ENCODE measurements around the gene KCNAB2. TPM values are rescaled to one million over a fixed set of nuclear protein-coding genes. Genes with fewer than 3 reads are reported as not detected.

Gene KCNAB2
- polyA plus RNA-seq, 3 donors, result 11.5 to 178 (median 22.7) TPM

GRCh38 chr1:6088956-6089355 lies 43.3 kb downstream of the KCNAB2 start:
- Mint-ChIP-seq H3K27ac (no peak overlapping the region), H3K36me3 (peaks cover 71 to 93% of the 10 kb centered on the region in 2 donors), H3K27me3 (ENCODE audit: low read depth in 3 of 3) (no peaks in the 10 kb centered on the region), H3K4me1 (no peaks in the 10 kb centered on the region), H3K9me3 (peaks cover 0 to 1% (median 0%) of the 10 kb centered on the region in 7 donors), H3K4me3 (no peak overlapping the region)
- H3K79me2 ChIP-seq (ENCODE audit: insufficient read depth, low read length), result no peaks in the 10 kb centered on the region
- no peak overlapping the region for H3K9ac ChIP-seq (ENCODE audit: insufficient read depth, low read length, poor library complexity, severe bottlenecking)
- TF ChIP-seq CTCF (IDR thresholded peaks at IDR 0.05), result no peak
- no peak overlapping the region for H3K4me3 ChIP-seq (replicated peaks in 1 of 3; ENCODE audit: low read depth in 2 of 3, low read length in 3 of 3)
- no peak overlapping the region for H2AFZ ChIP-seq (ENCODE audit: insufficient read depth, low read depth, low read length, poor library complexity, severe bottlenecking)
- intact Hi-C loops (cut with micrococcal nuclease), result no loop called here
- H4K20me1 ChIP-seq (ENCODE audit: insufficient read depth, low read length), result peaks cover 70% of the 10 kb centered on the region
- no peaks in the 10 kb centered on the region for H3K9me3 ChIP-seq (replicated peaks in 1 of 2; ENCODE audit: control insufficient read depth in 1 of 2, insufficient read depth in 1 of 2, low read length in 2 of 2)
- H3K4me2 ChIP-seq (replicated peaks; ENCODE audit: extremely low read depth, low read length, poor library complexity, severe bottlenecking), result no peak overlapping the region
- H3K27me3 ChIP-seq (ENCODE audit: control insufficient read depth in 2 of 2, insufficient read depth in 2 of 2, low read length in 2 of 2), result no peaks in the 10 kb centered on the region
- peaks cover 74 to 92% of the 10 kb centered on the region in 2 donors for H3K36me3 ChIP-seq (replicated peaks in 1 of 2; ENCODE audit: control insufficient read depth in 1 of 2, insufficient read depth in 2 of 2, low read length in 2 of 2)
- no peak overlapping the region for H3K27ac ChIP-seq (ENCODE audit: low read depth in 1 of 2, low read length in 2 of 2)
- H3K4me1 ChIP-seq (ENCODE audit: control insufficient read depth in 1 of 2, insufficient read depth in 2 of 2, low read length in 2 of 2), result no peaks in the 10 kb centered on the region
- DNase-seq, result no peak
- 93% methylated on average over 16 of the region's 19 CpGs for WGBS (ENCODE audit: insufficient coverage)

DNA sequence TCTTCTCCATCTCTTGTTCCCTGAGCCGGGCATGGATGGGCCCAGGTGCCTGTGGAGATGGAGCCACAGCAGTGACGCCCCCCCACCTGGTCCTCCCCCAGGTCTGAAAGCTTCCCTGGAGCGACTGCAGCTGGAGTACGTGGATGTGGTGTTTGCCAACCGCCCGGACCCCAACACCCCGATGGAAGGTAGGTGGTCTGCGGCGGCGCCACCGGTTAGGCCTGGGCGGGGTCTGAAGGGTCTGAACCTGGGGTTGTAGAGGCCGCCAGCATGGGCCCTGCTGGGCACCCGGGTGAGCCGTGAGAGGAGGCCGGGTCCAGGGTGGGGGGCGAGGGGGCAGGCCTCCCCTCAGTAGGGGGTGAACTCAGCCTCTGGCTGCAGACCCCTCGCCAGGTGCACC lies 44.6 kb downstream of the KCNAB2 start:
- Mint-ChIP-seq H3K36me3 (peaks cover 69 to 92% of the 10 kb centered on the region in 2 donors), H3K4me3 (no peak overlapping the region), H3K9me3 (peaks cover 0 to 1% (median 0%) of the 10 kb centered on the region in 7 donors), H3K27ac (no peak overlapping the region), H3K27me3 (ENCODE audit: low read depth in 3 of 3) (no peaks in the 10 kb centered on the region), H3K4me1 (no peaks in the 10 kb centered on the region)
- Histone ChIP-seq H3K79me2 (ENCODE audit: insufficient read depth, low read length) (no peaks in the 10 kb centered on the region), H3K4me2 (replicated peaks; ENCODE audit: extremely low read depth, low read length, poor library complexity, severe bottlenecking) (no peak overlapping the region), H4K20me1 (ENCODE audit: insufficient read depth, low read length) (peaks cover 73% of the 10 kb centered on the region), H3K36me3 (replicated peaks in 1 of 2; ENCODE audit: control insufficient read depth in 1 of 2, insufficient read depth in 2 of 2, low read length in 2 of 2) (peaks cover 78 to 92% of the 10 kb centered on the region in 2 donors), H3K4me3 (replicated peaks in 1 of 3; ENCODE audit: low read depth in 2 of 3, low read length in 3 of 3) (no peak overlapping the region), H2AFZ (ENCODE audit: insufficient read depth, low read depth, low read length, poor library complexity, severe bottlenecking) (no peak overlapping the region), H3K9me3 (replicated peaks in 1 of 2; ENCODE audit: control insufficient read depth in 1 of 2, insufficient read depth in 1 of 2, low read length in 2 of 2) (no peaks in the 10 kb centered on the region), H3K4me1 (ENCODE audit: control insufficient read depth in 1 of 2, insufficient read depth in 2 of 2, low read length in 2 of 2) (no peaks in the 10 kb centered on the region), H3K27ac (ENCODE audit: low read depth in 1 of 2, low read length in 2 of 2) (no peak overlapping the region), H3K27me3 (ENCODE audit: control insufficient read depth in 2 of 2, insufficient read depth in 2 of 2, low read length in 2 of 2) (no peaks in the 10 kb centered on the region), H3K9ac (ENCODE audit: insufficient read depth, low read length, poor library complexity, severe bottlenecking) (no peak overlapping the region)
- 97% methylated on average over 5 of the region's 18 CpGs for WGBS (ENCODE audit: insufficient coverage)
- no peak for DNase-seq
- intact Hi-C loops (cut with micrococcal nuclease), result no loop called here
- no peak for TF ChIP-seq CTCF (IDR thresholded peaks at IDR 0.05)
